ENCODE measurements around the gene LMX1B.

LMX1B gene

GRCh38 chr9:126636983-126637798 lies 23.5 kb downstream of the LMX1B start:
- TF ChIP-seq ESRRG (CRISPR knock-in tag; IDR thresholded peaks at IDR 0.05) (no peak), CSRNP3 (CRISPR knock-in tag; IDR thresholded peaks at IDR 0.05) (no peak), GLIS3 (CRISPR knock-in tag; IDR thresholded peaks at IDR 0.05) (no peak), ZFP3 (CRISPR knock-in tag; IDR thresholded peaks at IDR 0.05) (no peak), SNAI2 (CRISPR knock-in tag; IDR thresholded peaks at IDR 0.05) (no peak), ISL1 (CRISPR knock-in tag; IDR thresholded peaks at IDR 0.05) (no peak), PATZ1 (CRISPR knock-in tag; IDR thresholded peaks at IDR 0.05; ENCODE audit: borderline replicate concordance) (no peak), ARNTL (CRISPR knock-in tag; IDR thresholded peaks at IDR 0.05; ENCODE audit: borderline replicate concordance, low read depth) (no peak), TSHZ2 (CRISPR knock-in tag; IDR thresholded peaks at IDR 0.05) (no peak)
- ATAC-seq, result no peak

GRCh38 chr9:126638571-126639132 lies 24.9 kb downstream of the LMX1B start:
- TF ChIP-seq ARNTL (CRISPR knock-in tag; IDR thresholded peaks at IDR 0.05; ENCODE audit: borderline replicate concordance, low read depth) (no peak), PPARA (CRISPR knock-in tag; IDR thresholded peaks at IDR 0.05; ENCODE audit: borderline replicate concordance) (no peak), ZC3H10 (CRISPR knock-in tag; IDR thresholded peaks at IDR 0.05) (no peak), ZNF8 (CRISPR knock-in tag; IDR thresholded peaks at IDR 0.05) (no peak), ZFP3 (CRISPR knock-in tag; IDR thresholded peaks at IDR 0.05) (no peak), ISL1 (CRISPR knock-in tag; IDR thresholded peaks at IDR 0.05) (no peak)

DNA sequence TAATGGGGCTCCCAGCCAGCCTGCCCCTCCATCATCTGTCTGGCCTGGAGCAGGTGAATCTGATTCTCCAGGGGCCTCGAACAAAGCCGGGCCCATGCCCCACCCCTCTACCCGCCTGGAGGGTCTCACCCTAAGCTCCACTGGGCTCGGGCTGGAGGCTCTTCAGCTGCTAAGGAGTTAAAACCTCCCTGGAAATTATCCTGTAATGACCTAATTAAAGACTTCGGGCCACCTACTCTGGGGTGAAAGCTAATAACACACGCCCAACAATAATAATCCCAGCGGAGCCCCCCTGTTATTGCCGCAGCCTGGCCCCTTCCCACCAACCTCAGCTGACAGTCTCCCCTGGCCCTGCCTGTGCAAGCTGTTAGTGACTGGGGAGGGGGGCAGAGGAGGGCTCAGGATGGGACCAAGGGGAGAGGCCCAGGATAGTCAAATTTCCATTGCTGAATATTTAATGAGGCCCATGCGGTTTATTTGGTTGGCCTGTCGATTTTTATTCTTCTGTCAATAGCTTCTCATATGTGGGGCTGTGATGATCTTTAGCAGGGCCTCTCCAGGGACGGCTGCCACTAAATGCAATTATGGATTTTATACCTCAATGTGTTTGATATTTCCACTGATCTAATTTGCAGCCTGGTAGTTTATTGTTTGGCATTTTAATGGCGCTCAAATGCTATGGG lies 25.7 kb downstream of the LMX1B start:
- ATAC-seq, result no peak
- TF ChIP-seq ZNF8 (CRISPR knock-in tag; IDR thresholded peaks at IDR 0.05) (no peak), CSDC2 (CRISPR knock-in tag; IDR thresholded peaks at IDR 0.05) (no peak), ESRRG (CRISPR knock-in tag; IDR thresholded peaks at IDR 0.05) (no peak), ZC3H10 (CRISPR knock-in tag; IDR thresholded peaks at IDR 0.05) (no peak), CSRNP3 (CRISPR knock-in tag; IDR thresholded peaks at IDR 0.05) (no peak), ARNTL (CRISPR knock-in tag; IDR thresholded peaks at IDR 0.05; ENCODE audit: borderline replicate concordance, low read depth) (no peak), ZNF565 (CRISPR knock-in tag; conservative IDR thresholded peaks at IDR 0.05; ENCODE audit: low read depth) (no peak), ZFP3 (CRISPR knock-in tag; IDR thresholded peaks at IDR 0.05) (no peak), RARB (CRISPR knock-in tag; IDR thresholded peaks at IDR 0.05) (no peak), GLIS3 (CRISPR knock-in tag; IDR thresholded peaks at IDR 0.05) (no peak), ZFP30 (CRISPR knock-in tag; IDR thresholded peaks at IDR 0.05) (no peak), PATZ1 (CRISPR knock-in tag; IDR thresholded peaks at IDR 0.05; ENCODE audit: borderline replicate concordance) (no peak), BACH2 (CRISPR knock-in tag; IDR thresholded peaks at IDR 0.05; ENCODE audit: borderline replicate concordance) (no peak), TSHZ2 (CRISPR knock-in tag; IDR thresholded peaks at IDR 0.05) (no peak), PPARA (CRISPR knock-in tag; IDR thresholded peaks at IDR 0.05; ENCODE audit: borderline replicate concordance) (no peak), ZNF70 (CRISPR knock-in tag; IDR thresholded peaks at IDR 0.05) (no peak)
- TF ChIP-seq, protein P1, sequence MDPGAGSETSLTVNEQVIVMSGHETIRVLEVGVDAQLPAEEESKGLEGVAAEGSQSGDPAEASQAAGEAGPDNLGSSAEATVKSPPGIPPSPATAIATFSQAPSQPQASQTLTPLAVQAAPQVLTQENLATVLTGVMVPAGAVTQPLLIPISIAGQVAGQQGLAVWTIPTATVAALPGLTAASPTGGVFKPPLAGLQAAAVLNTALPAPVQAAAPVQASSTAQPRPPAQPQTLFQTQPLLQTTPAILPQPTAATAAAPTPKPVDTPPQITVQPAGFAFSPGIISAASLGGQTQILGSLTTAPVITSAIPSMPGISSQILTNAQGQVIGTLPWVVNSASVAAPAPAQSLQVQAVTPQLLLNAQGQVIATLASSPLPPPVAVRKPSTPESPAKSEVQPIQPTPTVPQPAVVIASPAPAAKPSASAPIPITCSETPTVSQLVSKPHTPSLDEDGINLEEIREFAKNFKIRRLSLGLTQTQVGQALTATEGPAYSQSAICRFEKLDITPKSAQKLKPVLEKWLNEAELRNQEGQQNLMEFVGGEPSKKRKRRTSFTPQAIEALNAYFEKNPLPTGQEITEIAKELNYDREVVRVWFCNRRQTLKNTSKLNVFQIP (CRISPR knock-in tag; IDR thresholded peaks at IDR 0.05; ENCODE audit: borderline replicate concordance, low read depth), result no peak

More at GRCh38 chr9:126638571-126639132, 24.9 kb downstream of the LMX1B start:
- no peak for ATAC-seq

All from SK-N-SH treated with all-trans-retinoic acid at 6 μM for 48 hours (cell line).